Loucy (cell line): ENCODE measurements around the gene DPM1.

Experiments used
- H2AFZ ChIP-seq: fragments of 200-600 bp; sonication (generic); 2 replicates; pipeline ENCODE4 v1.6.0; 2016; ENCODE audit warnings: antibody characterized with exemption, mild to moderate bottlenecking, low read length, moderate library complexity
- H3F3A ChIP-seq: fragments of 200-600 bp; 2 replicates; pipeline ENCODE4 v1.6.0; 2016; ENCODE audit warnings: antibody characterized with exemption, low read depth, mild to moderate bottlenecking
- H3K27me3 ChIP-seq: fragments of 200-600 bp; sonication (generic); 2 replicates; pipeline ENCODE4 v1.6.1; 2014; ENCODE audit warnings: low read length, mild to moderate bottlenecking; ENCODE audit not compliant: insufficient read depth, poor library complexity, severe bottlenecking
- H3K36me3 ChIP-seq: fragments of 200-600 bp; sonication (generic); 2 replicates; pipeline ENCODE4 v1.6.1; 2016; ENCODE audit warnings: low read length; ENCODE audit not compliant: insufficient read depth
- H3K4me1 ChIP-seq: fragments of 200-600 bp; sonication (generic); 2 replicates; pipeline ENCODE4 v1.5.1; 2014; ENCODE audit warnings: low read length, mild to moderate bottlenecking; ENCODE audit not compliant: insufficient read depth, poor library complexity, severe bottlenecking
- H3K4me2 ChIP-seq: fragments of 200-600 bp; sonication (generic); 2 replicates; pipeline ENCODE4 v1.6.0; 2014; ENCODE audit warnings: antibody characterized with exemption, low read length, low read depth, mild to moderate bottlenecking; ENCODE audit not compliant: poor library complexity, severe bottlenecking
- H3K4me3 ChIP-seq: fragments of 200-600 bp; sonication (generic); 2 replicates; pipeline ENCODE4 v1.5.1; 2014; ENCODE audit warnings: low read length, mild to moderate bottlenecking, mixed read lengths; ENCODE audit not compliant: poor library complexity, severe bottlenecking
- H3K79me2 ChIP-seq: fragments of 200-600 bp; sonication (generic); 2 replicates; pipeline ENCODE4 v1.6.1; 2014; ENCODE audit warnings: low read length; ENCODE audit not compliant: insufficient read depth
- H3K9ac ChIP-seq: fragments of 200-600 bp; sonication (generic); 2 replicates; pipeline ENCODE4 v1.6.0; 2014; ENCODE audit warnings: mild to moderate bottlenecking, low read depth, low read length, moderate library complexity; ENCODE audit not compliant: poor library complexity, severe bottlenecking
- H3K9me2 ChIP-seq: fragments of 200-600 bp; sonication (generic); replicated peaks from 2 replicates; pipeline ENCODE4 v1.6.1; 2016; ENCODE audit warnings: low read depth, low read length, mixed read lengths
- H3K9me3 ChIP-seq: fragments of 200-600 bp; sonication (generic); 2 replicates; pipeline ENCODE4 v1.6.1; 2014; ENCODE audit warnings: mild to moderate bottlenecking, antibody characterized with exemption, low read length, low read depth; ENCODE audit not compliant: insufficient read depth
- H4K20me1 ChIP-seq: fragments of 200-600 bp; sonication (generic); 2 replicates; pipeline ENCODE4 v1.6.0; 2014; ENCODE audit warnings: antibody characterized with exemption, low read length, mild to moderate bottlenecking; ENCODE audit not compliant: insufficient read depth, poor library complexity, severe bottlenecking
- EZH2phosphoT487 ChIP-seq: fragments of 200-600 bp; IDR thresholded peaks from 2 replicates; pipeline ENCODE4 v1.6.1; 2018; ENCODE audit warnings: antibody characterized with exemption, mild to moderate bottlenecking, moderate library complexity, borderline replicate concordance
- TF ChIP-seq, protein P1 (sequence below): fragments of 200-600 bp; sonication (generic); conservative IDR thresholded peaks from 2 replicates; pipeline ENCODE4 v1.5.1; 2014; ENCODE audit warnings: mild to moderate bottlenecking, antibody characterized with exemption, low read length

Gene DPM1

DNA sequence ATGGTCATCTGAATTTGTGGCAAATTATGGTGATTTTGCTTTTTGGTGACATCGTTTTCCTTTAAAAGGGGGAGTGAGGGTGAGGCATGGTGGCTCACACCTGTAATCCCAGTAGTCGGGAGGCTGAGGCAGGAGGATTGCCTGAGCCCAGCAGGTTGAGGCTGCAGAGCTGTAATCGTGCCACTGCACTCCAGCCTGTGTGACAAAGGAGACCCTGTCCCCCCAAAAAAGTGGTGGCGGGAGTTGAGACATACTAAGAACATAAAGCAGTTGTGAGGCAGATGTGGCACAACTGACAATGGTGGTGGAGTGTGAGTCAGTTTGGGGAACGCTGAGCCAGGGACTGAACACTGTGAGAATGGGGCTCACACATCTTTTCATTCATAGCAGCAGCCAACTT is 72.6 kb downstream of the DPM1 start:
- peaks cover 35% of the 10 kb centered on the region; the same call in 1 of the 2 replicates for H3K36me3 ChIP-seq
- H3K27me3 ChIP-seq: no peaks in the 10 kb centered on the region
- H3K4me1 ChIP-seq: no peaks in the 10 kb centered on the region
- no peak overlapping the region for H3K4me3 ChIP-seq
- H3K9me2 ChIP-seq: no peaks in the 10 kb centered on the region
- H3K4me2 ChIP-seq: no peak overlapping the region
- H3F3A ChIP-seq: no peaks in the 10 kb centered on the region
- H3K79me2 ChIP-seq: no peaks in the 10 kb centered on the region
- TF ChIP-seq, protein P1, sequence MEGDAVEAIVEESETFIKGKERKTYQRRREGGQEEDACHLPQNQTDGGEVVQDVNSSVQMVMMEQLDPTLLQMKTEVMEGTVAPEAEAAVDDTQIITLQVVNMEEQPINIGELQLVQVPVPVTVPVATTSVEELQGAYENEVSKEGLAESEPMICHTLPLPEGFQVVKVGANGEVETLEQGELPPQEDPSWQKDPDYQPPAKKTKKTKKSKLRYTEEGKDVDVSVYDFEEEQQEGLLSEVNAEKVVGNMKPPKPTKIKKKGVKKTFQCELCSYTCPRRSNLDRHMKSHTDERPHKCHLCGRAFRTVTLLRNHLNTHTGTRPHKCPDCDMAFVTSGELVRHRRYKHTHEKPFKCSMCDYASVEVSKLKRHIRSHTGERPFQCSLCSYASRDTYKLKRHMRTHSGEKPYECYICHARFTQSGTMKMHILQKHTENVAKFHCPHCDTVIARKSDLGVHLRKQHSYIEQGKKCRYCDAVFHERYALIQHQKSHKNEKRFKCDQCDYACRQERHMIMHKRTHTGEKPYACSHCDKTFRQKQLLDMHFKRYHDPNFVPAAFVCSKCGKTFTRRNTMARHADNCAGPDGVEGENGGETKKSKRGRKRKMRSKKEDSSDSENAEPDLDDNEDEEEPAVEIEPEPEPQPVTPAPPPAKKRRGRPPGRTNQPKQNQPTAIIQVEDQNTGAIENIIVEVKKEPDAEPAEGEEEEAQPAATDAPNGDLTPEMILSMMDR: no peak
- TF ChIP-seq EZH2phosphoT487: no peak
- H3K9ac ChIP-seq: no peak overlapping the region
- no peak overlapping the region for H2AFZ ChIP-seq
- peaks cover 3% of the 10 kb centered on the region for H4K20me1 ChIP-seq
- no peaks in the 10 kb centered on the region for H3K9me3 ChIP-seq

DNA sequence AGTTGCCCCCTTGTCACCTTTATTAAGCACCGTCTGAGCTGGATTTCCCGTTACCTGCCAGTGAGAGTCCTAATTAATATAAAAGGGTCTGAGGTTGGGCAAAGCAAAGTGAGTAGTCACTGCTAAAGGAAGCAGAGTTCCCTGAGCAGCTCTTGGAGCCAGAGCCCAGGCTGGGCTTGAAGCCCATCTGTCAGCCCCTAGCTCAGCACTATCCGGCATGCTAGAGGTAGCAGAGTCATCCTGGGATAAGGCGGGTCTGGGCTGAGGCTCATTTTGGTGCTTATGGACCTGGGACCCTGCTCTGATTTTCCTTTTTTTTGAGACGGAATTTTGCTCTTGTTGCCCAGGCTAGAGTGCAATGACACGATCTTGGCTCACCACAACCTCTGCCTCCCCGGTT is 73.3 kb downstream of the DPM1 start:
- H2AFZ ChIP-seq: no peak overlapping the region
- H3K9ac ChIP-seq: no peak overlapping the region
- peaks cover 28% of the 10 kb centered on the region; the same call in 1 of the 2 replicates for H3K36me3 ChIP-seq
- no peaks in the 10 kb centered on the region for H4K20me1 ChIP-seq
- H3K9me3 ChIP-seq: no peaks in the 10 kb centered on the region
- no peak overlapping the region for H3K4me3 ChIP-seq
- no peaks in the 10 kb centered on the region for H3K79me2 ChIP-seq
- no peaks in the 10 kb centered on the region for H3F3A ChIP-seq
- no peaks in the 10 kb centered on the region for H3K27me3 ChIP-seq
- TF ChIP-seq, protein P1: no peak
- TF ChIP-seq EZH2phosphoT487: no peak
- no peak overlapping the region for H3K4me2 ChIP-seq
- no peaks in the 10 kb centered on the region for H3K4me1 ChIP-seq
- H3K9me2 ChIP-seq: no peaks in the 10 kb centered on the region
